WTC11 (cell line): Measurements from ENCODE around the gene SPATA2. TPM values are rescaled to one million over a fixed set of nuclear protein-coding genes. Genes with fewer than 3 reads are reported as not detected.

ENCODE experiments used
- ATAC-seq: fragments of 200-7000 bp; cut with Tn5 transposase; 2 replicates; pipeline ENCODE4 v1.10.0; 2021; ENCODE audit warnings: mild to moderate bottlenecking, moderate library complexity
- CTCF ChIA-PET: fragments of 300-600 bp; sonication (Branson Sonifier 250); formaldehyde crosslinking; loops from one replicate; lab custom pipeline; 2021; ENCODE audit warnings: antibody characterized with exemption; lab: Charles Lee
- POLR2A ChIA-PET: fragments of 350-600 bp; sonication (Branson Sonifier 250); formaldehyde crosslinking; loops from one replicate; lab custom pipeline; 2021; ENCODE audit warnings: antibody characterized with exemption; lab: Charles Lee
- DNase-seq: peaks from one replicate; pipeline ENCODE4 v3.0.0; 2021; ENCODE audit warnings: low spot score
- H3K27ac Mint-ChIP-seq: 2 replicates; pipeline ENCODE4 v1.8.0; 2021; ENCODE audit warnings: mixed read lengths
- H3K27me3 Mint-ChIP-seq: 2 replicates; pipeline ENCODE4 v1.8.0; 2021; ENCODE audit warnings: low read depth, mild to moderate bottlenecking, moderate library complexity, mixed read lengths
- H3K36me3 Mint-ChIP-seq: 2 replicates; pipeline ENCODE4 v1.8.0; 2021; ENCODE audit warnings: mixed read lengths
- H3K4me1 Mint-ChIP-seq: 2 replicates; pipeline ENCODE4 v1.8.0; 2022; ENCODE audit warnings: mixed read lengths
- H3K4me3 Mint-ChIP-seq: 2 replicates; pipeline ENCODE4 v1.8.0; 2021; ENCODE audit warnings: mild to moderate bottlenecking, moderate library complexity, mixed read lengths
- H3K9me3 Mint-ChIP-seq: 2 replicates; pipeline ENCODE4 v1.8.0; 2021; ENCODE audit warnings: mixed read lengths
- ARID4B ChIP-seq: sonication (generic); formaldehyde crosslinking; IDR thresholded peaks from 2 replicates; pipeline ENCODE4 v1.8.0; 2023; ENCODE audit warnings: missing genetic modification reagents, mild to moderate bottlenecking, borderline replicate concordance
- ATF1 ChIP-seq: sonication (generic); formaldehyde crosslinking; IDR thresholded peaks from 2 replicates; pipeline ENCODE4 v1.8.1; 2023; ENCODE audit warnings: mild to moderate bottlenecking, moderate library complexity, missing genetic modification reagents
- ATF3 ChIP-seq: sonication (generic); formaldehyde crosslinking; conservative IDR thresholded peaks from 2 replicates; pipeline ENCODE4 v1.8.1; 2022; ENCODE audit warnings: mild to moderate bottlenecking, missing genetic modification reagents
- CDX4 ChIP-seq: fragments of 250-450 bp; sonication (Bioruptor Pico); IDR thresholded peaks from 2 replicates; pipeline ENCODE4 v1.9.0; 2021; ENCODE audit warnings: moderate library complexity, mild to moderate bottlenecking, inconsistent platforms, borderline replicate concordance
- ELF4 ChIP-seq: sonication (generic); formaldehyde crosslinking; IDR thresholded peaks from 2 replicates; pipeline ENCODE4 v1.8.1; 2022; ENCODE audit warnings: low read depth, mild to moderate bottlenecking, moderate library complexity, missing genetic modification reagents
- FOXK1 ChIP-seq: sonication (generic); formaldehyde crosslinking; IDR thresholded peaks from 2 replicates; pipeline ENCODE4 v1.8.0; 2022; ENCODE audit warnings: mild to moderate bottlenecking, moderate library complexity, missing genetic modification reagents
- FOXP1 ChIP-seq: sonication (generic); formaldehyde crosslinking; IDR thresholded peaks from 2 replicates; pipeline ENCODE4 v1.8.0; 2022; ENCODE audit warnings: missing genetic modification reagents, mild to moderate bottlenecking, moderate library complexity, borderline replicate concordance
- MLX ChIP-seq: sonication (generic); formaldehyde crosslinking; IDR thresholded peaks from 2 replicates; pipeline ENCODE4 v1.8.1; 2023; ENCODE audit warnings: mild to moderate bottlenecking, missing genetic modification reagents, moderate library complexity
- NFATC4 ChIP-seq: fragments of 250-450 bp; sonication (Bioruptor Pico); IDR thresholded peaks from 2 replicates; pipeline ENCODE4 v1.9.0; 2021; ENCODE audit warnings: mild to moderate bottlenecking
- SP1 ChIP-seq: sonication (generic); formaldehyde crosslinking; conservative IDR thresholded peaks from 2 replicates; pipeline ENCODE4 v1.8.1; 2022; ENCODE audit warnings: missing genetic modification reagents
- ZBTB43 ChIP-seq: sonication (generic); formaldehyde crosslinking; IDR thresholded peaks from 2 replicates; pipeline ENCODE4 v1.8.1; 2023; ENCODE audit warnings: mild to moderate bottlenecking, missing genetic modification reagents
- ZNF281 ChIP-seq: sonication (generic); formaldehyde crosslinking; IDR thresholded peaks from 2 replicates; pipeline ENCODE4 v1.8.0; 2023; ENCODE audit warnings: mild to moderate bottlenecking, missing genetic modification reagents
- ZNF532 ChIP-seq: fragments of 250-450 bp; sonication (Bioruptor Pico); IDR thresholded peaks from 2 replicates; pipeline ENCODE4 v1.9.0; 2021; ENCODE audit warnings: mild to moderate bottlenecking, borderline replicate concordance
- ZNF671 ChIP-seq: fragments of 250-450 bp; sonication (Bioruptor Pico); IDR thresholded peaks from 2 replicates; pipeline ENCODE4 v1.8.0; 2021; ENCODE audit warnings: mild to moderate bottlenecking
- total RNA-seq: library from RNA; stranded (reverse); gene quantifications from 3 replicates; pipeline ENCODE4 v1.2.3, GENCODE V29; 2021

The SPATA2 gene
- total RNA-seq, 1 experiment from 2014 or later, result 11.3 TPM

GRCh38 chr20:49859807-49860206, 55.5 kb downstream of the SPATA2 start (continued):
- TF ChIP-seq ZNF532, result no peak
- no peak for TF ChIP-seq ZBTB43 (CRISPR knock-in tag)
- no peak for TF ChIP-seq FOXP1 (CRISPR knock-in tag)
- TF ChIP-seq FOXK1 (CRISPR knock-in tag), result no peak
- TF ChIP-seq, all 79 proteins: peak for 0

- Mint-ChIP-seq H3K4me3 (no peak overlapping the region), H3K27me3 (no peaks in the 10 kb centered on the region), H3K27ac (no peak overlapping the region), H3K9me3 (no peaks in the 10 kb centered on the region), H3K36me3 (peaks cover 3% of the 10 kb centered on the region; the same call in 1 of the 2 replicates), H3K4me1 (peaks cover 13% of the 10 kb centered on the region)
- DNase-seq, result no peak
- ChIA-PET CTCF (interaction anchor here (1.2 to 3.1 kb wide), 4 partner anchors 13 to 250 kb away, joined by 3 to 9 read pairs (median 4); no protein-coding TSS in a partner anchor), POLR2A (interaction anchor here (1.6 kb wide), 1 partner anchor 9 kb away, joined by 3 read pairs; no protein-coding TSS in a partner anchor)
- no peak for ATAC-seq
- TF ChIP-seq MLX (no peak), ATF1 (CRISPR knock-in tag) (no peak), SP1 (CRISPR knock-in tag) (no peak), ZNF671 (CRISPR knock-in tag) (no peak), CDX4 (CRISPR knock-in tag) (no peak), ATF3 (CRISPR knock-in tag) (no peak), ELF4 (CRISPR knock-in tag) (no peak), ARID4B (no peak), NFATC4 (CRISPR knock-in tag) (no peak), ZNF281 (CRISPR knock-in tag) (no peak)
Observed at GRCh38 chr20:49859011-49859410, 56.3 kb downstream of the SPATA2 start.
